NOMO-1 (cell line): ENCODE results near the gene SNCA.

ENCODE experiments used
- DNase-seq, 2 experiments: peaks; one replicate each; lab custom pipeline; 2025; ENCODE audit not compliant: unreplicated experiment in 2 of 2; lab: John Stamatoyannopoulos, UW

SNCA gene

GRCh38 chr4:89820010-89820409 lies 17.0 kb downstream of the SNCA start:
- DNase-seq, result peak; percentile 4 to 32

DNA sequence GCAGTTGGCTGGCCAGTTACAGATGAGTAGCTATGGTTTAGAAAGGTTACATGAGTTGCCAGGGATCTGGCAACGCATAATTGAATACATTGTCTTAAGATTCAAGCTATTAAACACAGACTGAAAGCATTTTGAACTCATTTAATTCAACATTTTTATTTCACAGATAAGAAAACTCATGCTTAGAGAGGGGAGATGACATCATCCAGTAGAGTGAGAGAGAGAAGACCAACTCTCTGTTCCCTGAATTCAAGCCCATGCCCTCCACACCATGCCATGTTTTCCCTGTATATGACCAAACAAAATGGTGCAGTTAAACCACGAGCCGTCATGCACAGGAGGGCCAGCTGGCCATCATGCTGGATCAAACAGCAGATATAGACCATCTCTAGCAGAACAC lies 22.6 kb downstream of the SNCA start:
- no peak for DNase-seq

DNA sequence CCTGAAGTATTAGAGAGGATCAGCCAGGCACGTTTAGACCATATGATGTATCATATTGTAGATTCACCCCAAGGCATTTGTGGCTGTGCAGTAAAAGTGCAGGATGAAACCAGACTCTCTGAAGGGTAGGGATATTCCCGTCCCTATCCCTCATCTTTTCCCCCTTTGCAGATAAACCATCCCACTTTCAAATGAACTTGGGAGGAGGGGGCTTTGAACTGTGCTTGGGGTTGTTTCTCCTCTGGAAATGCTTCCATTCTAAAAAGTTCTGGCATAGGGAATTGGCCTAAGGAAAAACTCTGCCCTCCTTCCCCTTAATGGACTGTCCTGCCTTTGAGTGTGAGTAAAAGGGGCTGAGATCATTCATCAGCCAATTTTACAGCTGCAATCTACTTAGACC lies 23.8 kb downstream of the SNCA start:
- DNase-seq, result no peak

DNA sequence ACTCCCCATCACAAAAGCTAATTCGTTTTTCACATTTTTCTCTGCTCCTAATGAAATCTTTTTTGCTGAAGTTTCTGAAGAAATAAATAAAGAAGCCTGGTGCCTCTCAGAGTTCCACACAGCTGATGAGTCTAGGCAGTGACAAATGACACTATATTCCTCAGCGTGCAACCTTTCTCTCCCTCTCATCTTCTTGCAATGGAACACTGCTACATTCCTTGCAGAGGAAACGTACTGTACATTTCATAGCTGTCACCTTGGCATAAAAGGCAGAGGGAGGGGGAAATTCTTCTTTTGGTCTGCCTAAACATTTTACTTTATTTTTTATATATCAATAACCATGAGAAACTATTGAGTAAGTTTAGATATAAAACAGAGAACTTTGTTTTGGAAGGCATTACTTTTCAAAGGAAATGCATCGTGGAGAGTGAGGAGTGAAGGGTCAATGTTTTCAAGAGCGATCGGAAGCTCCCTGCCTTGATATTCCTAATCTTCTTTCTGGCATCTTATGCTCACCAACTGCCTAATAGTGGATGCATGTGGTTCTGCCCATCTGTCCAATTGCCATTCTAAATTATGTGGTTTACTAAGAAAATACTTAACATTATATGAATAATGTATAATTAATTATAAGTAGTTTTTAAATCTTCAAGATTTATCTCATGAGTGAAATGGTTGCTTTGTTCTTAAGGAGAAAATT lies 29.4 kb downstream of the SNCA start:
- DNase-seq, result no peak

DNA sequence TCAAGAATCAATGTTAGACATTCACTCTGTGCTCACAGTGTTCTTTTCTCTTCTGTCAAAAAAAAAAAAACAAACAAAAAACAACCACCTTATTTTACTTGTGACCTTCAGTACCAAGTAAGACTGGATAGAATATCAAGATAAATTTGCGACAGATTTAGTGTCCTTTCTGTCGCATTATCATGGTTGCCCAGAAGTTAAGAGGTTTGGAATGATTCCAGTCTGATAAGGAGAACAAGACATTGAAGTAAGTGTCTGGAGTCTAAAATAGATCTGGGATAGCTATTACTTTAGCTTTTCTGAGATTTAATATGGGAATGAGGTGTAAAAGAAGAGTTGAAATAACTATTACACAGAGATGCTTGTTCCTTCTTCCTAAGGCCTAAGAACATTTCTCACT lies 31.7 kb downstream of the SNCA start:
- no peak for DNase-seq

GRCh38 chr4:89803915-89804314 lies 33.0 kb downstream of the SNCA start:
- DNase-seq, result no peak

DNA sequence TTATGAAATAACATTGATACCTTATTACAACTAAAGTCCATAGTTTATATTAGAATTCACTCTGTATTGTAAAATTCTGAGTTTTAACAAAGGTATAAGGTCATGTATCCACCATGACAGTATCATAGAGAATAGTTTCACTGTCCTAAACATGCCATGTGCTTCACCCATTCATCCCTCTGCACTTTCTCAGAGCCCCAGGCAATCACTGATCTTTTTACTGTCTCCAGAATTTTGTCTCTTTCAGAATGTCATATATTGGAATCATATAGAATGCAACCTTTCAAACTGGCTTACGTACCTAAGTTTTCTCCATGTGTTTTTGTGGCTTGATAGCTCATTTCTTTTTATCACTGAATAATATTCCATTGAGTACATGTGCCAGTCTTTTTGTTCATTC lies 33.9 kb downstream of the SNCA start:
- no peak for DNase-seq

DNA sequence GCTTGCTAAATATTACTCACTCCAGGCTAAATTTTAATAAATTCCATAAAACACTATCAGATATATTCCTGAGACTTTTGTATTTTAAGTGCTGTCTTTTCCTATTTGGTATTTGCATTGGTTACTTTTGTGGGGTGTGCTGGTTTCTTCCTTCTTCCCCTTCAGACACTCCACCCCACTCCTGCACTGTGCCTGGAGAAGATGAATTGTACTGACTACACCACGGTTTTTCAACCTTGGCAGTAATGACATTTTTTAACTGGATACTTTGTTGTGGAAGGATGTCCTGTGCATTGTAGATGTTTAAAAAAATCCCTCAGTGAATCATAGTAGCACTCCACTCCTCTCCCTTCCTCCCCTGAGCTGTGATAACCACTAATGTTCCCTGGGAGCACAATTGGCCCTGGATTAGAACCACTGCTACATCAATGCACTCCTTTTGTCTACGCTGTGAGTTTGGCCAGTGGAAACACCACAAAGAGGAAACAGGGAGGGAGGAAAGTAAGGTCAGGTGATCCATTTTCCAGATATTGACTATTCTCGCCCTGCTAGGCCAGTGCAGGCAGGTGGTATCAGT lies 36.3 kb downstream of the SNCA start:
- DNase-seq, result no peak

DNA sequence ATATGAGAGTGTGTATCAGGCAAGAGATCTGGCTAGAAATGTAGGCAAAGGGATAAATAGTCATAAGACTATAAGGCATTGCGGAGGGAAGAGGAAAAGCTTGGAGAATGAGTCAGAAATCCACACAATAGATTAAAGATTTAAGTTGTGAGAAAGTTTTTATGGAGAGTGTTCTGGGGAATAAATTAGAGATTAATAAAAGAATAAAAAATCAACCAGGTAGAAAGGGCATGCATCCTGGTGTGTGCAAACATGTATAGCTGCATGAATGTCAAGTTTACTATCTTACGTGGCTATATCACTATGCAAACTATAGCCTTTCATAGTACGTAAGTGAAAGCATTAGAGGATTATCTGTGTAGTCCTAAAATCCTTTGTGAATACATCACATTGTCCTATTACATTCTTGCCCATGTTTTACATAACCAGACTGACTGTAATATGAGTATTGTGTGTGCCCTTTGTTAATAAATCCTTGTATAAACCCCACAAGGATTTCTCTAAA lies 36.9 kb downstream of the SNCA start:
- no peak for DNase-seq

- no peak for DNase-seq
Measured at GRCh38 chr4:89799071-89799470, 37.9 kb downstream of the SNCA start.

GRCh38 chr4:89797117-89797516 lies 39.8 kb downstream of the SNCA start:
- DNase-seq, result no peak

DNA sequence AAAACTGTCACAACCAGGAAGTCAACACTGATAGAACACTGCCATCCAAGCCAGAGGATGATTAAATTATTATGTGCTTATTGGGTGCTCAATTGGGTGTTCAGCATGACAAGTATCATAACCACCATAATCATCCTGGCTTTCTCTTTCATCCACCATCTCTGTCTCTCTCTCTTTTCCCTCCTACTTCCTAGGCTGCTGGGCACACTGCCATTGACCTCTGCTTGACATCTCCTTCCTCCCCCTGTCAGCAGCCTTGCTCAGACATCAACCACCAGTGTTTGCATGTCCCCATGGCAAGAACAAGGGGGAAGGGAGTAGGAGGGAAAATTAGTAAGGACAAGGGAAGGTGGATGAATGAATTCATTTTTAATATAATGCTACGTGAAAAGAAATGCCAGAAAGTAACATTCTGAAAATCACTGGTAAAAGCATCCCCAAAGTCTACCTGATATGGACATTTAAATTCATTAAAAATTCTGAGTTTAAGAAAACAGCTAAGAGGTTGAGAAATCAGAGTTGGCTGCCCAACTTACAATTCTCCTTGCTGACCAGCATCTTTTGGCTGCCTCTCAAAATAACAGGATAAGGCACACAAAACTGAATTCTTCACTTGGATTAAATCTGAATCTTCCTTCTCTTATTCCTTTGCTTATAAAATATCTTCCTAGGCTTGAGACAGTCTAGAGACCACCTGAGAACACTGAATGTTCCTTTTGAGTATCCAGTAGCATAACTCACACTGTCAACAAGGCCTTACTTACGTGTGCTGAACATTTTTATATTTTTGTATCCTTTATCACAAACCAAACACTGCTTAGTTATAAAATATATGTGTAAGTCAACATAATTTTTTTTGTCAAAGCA lies 48.5 kb downstream of the SNCA start:
- DNase-seq, result no peak

DNA sequence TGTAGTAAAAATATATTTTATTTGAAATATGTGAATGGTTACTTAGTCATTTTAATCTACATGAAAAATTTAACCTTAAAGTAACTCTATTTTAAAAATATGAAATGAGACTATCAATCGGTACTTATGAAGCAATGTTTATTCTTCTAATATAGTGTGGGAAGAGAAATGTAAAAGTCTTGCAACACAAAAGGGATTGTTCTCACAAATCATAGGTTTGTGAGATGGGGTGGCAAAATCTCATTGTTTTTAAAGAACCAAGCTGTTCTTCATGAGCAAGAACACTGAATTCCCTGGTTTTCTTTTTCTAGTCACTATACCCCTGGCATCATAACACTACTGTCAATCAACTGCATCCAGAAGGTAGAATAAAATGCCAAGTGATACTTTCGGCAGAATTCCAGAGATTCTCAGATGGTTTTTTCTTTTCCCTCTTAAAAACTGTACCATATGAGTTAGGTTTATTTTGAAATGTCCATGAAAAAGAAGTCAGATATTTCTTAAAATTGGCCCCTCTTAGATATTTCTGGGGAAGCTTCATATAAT lies 52.2 kb downstream of the SNCA start:
- DNase-seq, result no peak

- DNase-seq, result no peak
Measured at GRCh38 chr4:89781321-89781720, 55.6 kb downstream of the SNCA start.

- no peak for DNase-seq
Measured at GRCh38 chr4:89773805-89774204, 63.2 kb downstream of the SNCA start.

- no peak for DNase-seq
Measured at GRCh38 chr4:89769856-89770255, 67.1 kb downstream of the SNCA start.

- no peak for DNase-seq
Measured at GRCh38 chr4:89767924-89768323, 69.0 kb downstream of the SNCA start.

DNA sequence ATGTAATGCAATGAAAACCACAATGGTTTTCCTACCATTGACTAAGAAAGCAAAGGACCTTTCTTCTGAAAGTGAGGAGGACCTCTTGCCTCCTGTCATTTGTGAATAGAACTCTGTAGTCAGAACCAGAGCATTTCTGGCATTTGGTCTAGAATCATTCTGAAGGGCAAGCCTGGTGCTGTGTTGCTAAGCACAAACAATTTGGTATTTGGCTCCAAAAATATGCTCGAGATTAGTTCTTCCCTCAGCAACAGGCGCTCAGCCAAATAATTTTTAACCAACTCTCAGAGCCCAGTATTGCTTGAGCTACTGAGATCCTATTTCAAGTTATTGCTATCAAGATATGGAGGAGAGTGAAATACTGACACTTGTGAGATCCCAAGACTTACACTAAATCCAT lies 71.0 kb downstream of the SNCA start:
- DNase-seq, result no peak

- no peak for DNase-seq
Measured at GRCh38 chr4:89765528-89765927, 71.4 kb downstream of the SNCA start.

- no peak for DNase-seq
Measured at GRCh38 chr4:89762311-89762710, 74.7 kb downstream of the SNCA start.

DNA sequence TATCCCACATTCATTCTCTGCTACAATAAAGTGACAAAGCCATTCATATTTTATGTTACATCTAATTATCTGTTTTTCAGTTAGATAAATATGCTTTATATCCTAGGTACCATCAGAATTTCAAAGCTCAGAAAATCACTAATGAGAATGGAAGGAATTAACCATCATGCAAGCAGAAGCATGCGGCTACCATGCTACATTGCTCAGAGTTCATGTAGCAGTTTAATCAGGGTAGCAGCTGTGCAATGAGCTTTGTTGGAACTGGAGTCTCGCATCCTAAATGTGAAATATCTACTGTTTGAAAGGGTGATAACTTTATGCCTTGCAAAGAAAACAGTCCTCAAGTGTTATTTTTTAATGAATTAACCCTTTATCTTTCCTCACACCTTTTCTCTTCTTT lies 77.5 kb downstream of the SNCA start:
- DNase-seq, result no peak
